ENCODE results near the gene DDB1.
A peak's percentile ranks its signal among the peaks of the same experiment; 100 is the strongest.
"Not testable (repeated sequence)": the region's sequence is repeated elsewhere in the genome, so short reads cannot be mapped to it uniquely, and the experiment has no call there.

The DDB1 gene

GRCh38 chr11:61256710-61257482 is 76.0 kb downstream of the DDB1 start:
- Histone ChIP-seq H3K4me1 (no peaks in the 10 kb centered on the region), H3K9me3 (no peaks in the 10 kb centered on the region), H3K36me3 (peaks cover 0 to 9% (median 0%) of the 10 kb centered on the region in 3 donors), H3K27ac (no peak overlapping the region), H3K27me3 (no peaks in the 10 kb centered on the region), H3K4me3 (no peak overlapping the region)
- intact Hi-C loops (cut with DNase I; ENCODE audit: low total_unique reads): no loop called here
- DNase-seq: no peak
- TF ChIP-seq CTCF (IDR thresholded peaks at IDR 0.05): no peak

- Histone ChIP-seq H3K9me3 (no peaks in the 10 kb centered on the region), H3K27ac (no peak overlapping the region), H3K27me3 (no peaks in the 10 kb centered on the region), H3K4me3 (no peak overlapping the region), H3K4me1 (no peaks in the 10 kb centered on the region), H3K36me3 (peaks cover 0 to 9% (median 0%) of the 10 kb centered on the region in 3 donors)
- peak; percentile 54 to 63 for TF ChIP-seq CTCF (IDR thresholded peaks at IDR 0.05)
- intact Hi-C loops (cut with DNase I; ENCODE audit: low total_unique reads): no loop called here
- peak in 1 of 2 donors; percentile 31 for DNase-seq
Observed at GRCh38 chr11:61254403-61255025, 78.4 kb downstream of the DDB1 start.

GRCh38 chr11:61252332-61252731 is 80.6 kb downstream of the DDB1 start:
- H3K4me1 ChIP-seq; DNase-seq; H3K36me3 ChIP-seq; H3K9me3 ChIP-seq; H3K4me3 ChIP-seq; H3K27ac ChIP-seq; H3K27me3 ChIP-seq; intact Hi-C loops (cut with DNase I; ENCODE audit: low total_unique reads): not testable (repeated sequence)

GRCh38 chr11:61250796-61251765 is 81.8 kb downstream of the DDB1 start:
- intact Hi-C loops (cut with DNase I; ENCODE audit: low total_unique reads); H3K27ac ChIP-seq; H3K9me3 ChIP-seq; H3K36me3 ChIP-seq; H3K4me1 ChIP-seq; DNase-seq; H3K27me3 ChIP-seq; H3K4me3 ChIP-seq: not testable (repeated sequence)

All from tibial artery (tissue), 4 donors.